Body of pancreas (tissue), 4 donors: ENCODE results near the gene CFAP410.

ENCODE experiments used
- CTCF ChIP-seq, 7 experiments: fragments of 450-650 bp in 4 of 7; fragments of 200-600 bp in 3 of 7; sonication (generic) in 3 of 7; IDR thresholded peaks; one replicate each; pipeline ENCODE4 v1.5.1; 2016 to 2019; ENCODE audit warnings: antibody characterized with exemption in 7 of 7
- POLR2A ChIP-seq, 3 donors: fragments of 450-650 bp; IDR thresholded peaks; one replicate each; pipeline ENCODE4 v1.6.1; 2016; ENCODE audit warnings: antibody characterized with exemption in 3 of 3, mild to moderate bottlenecking in 2 of 3

- TF ChIP-seq CTCF (IDR thresholded peaks at IDR 0.05), result no peak
- no peak for TF ChIP-seq POLR2A (IDR thresholded peaks at IDR 0.05)
These were observed 19.7 kb downstream of the CFAP410 start for GRCh38 chr21:44319407-44320065.
